Testis (tissue), 3 donors: Measurements from ENCODE around the gene FAM234A. TPM values are rescaled to one million over a fixed set of nuclear protein-coding genes. Genes with fewer than 3 reads are reported as not detected.

ENCODE experiments used
- DNase-seq: peaks from one replicate; pipeline ENCODE4 v3.0.0-alpha.2; 2019
- H3K27ac ChIP-seq, 2 donors: fragments of 200-600 bp; sonication (generic); one replicate each; pipeline ENCODE4 v1.5.1; 2019
- H3K27me3 ChIP-seq: fragments of 200-600 bp; sonication (generic); one replicate; pipeline ENCODE4 v1.5.1; 2019
- H3K36me3 ChIP-seq: fragments of 200-600 bp; sonication (generic); one replicate; pipeline ENCODE4 v1.5.1; 2017; ENCODE audit warnings: low read depth; ENCODE audit errors: missing control alignments
- H3K4me1 ChIP-seq: fragments of 200-600 bp; sonication (generic); one replicate; pipeline ENCODE4 v1.5.1; 2019
- H3K4me3 ChIP-seq, 2 donors: fragments of 200-600 bp; sonication (generic); one replicate each; pipeline ENCODE4 v1.5.1; 2017 to 2019
- H3K9me3 ChIP-seq: fragments of 200-600 bp; sonication (generic); one replicate; pipeline ENCODE4 v1.5.1; 2017
- CTCF ChIP-seq, 3 experiments: fragments of 450-650 bp in 2 of 3; fragments of 200-600 bp in 1 of 3; sonication (generic) in 1 of 3; IDR thresholded peaks; one replicate each; pipeline ENCODE4 v1.5.1; 2016 to 2019; ENCODE audit warnings: antibody characterized with exemption in 3 of 3, mild to moderate bottlenecking in 2 of 3, moderate library complexity in 1 of 3
- POLR2A ChIP-seq: fragments of 450-650 bp; IDR thresholded peaks from one replicate; pipeline ENCODE4 v1.6.1; 2017; ENCODE audit warnings: antibody characterized with exemption, mild to moderate bottlenecking, moderate library complexity
- WGBS, 2 donors: methylation state at CpG; one replicate each; pipeline ENCODE4 v1.1.5; 2018; 5-methylcytosine and 5-hydroxymethylcytosine counted together
- intact Hi-C: fragments of 100-400 bp; cut with DNase I; formaldehyde crosslinking; loops from one replicate; pipeline ENCODE4 v1.15.1; 2023; ENCODE audit warnings: low total_unique reads
- polyA plus RNA-seq: library from polyadenylated mRNA; stranded (reverse); fragments of 350-450 nt; fragmentation: Illumina TruSeq; extraction: RNeasy Lipid Tissue Mini Kit (QIAGEN cat#74804); gene quantifications from one replicate; pipeline ENCODE4 v1.2.3, GENCODE V29; 2014; ENCODE audit warnings: low read depth, low replicate concordance; ENCODE audit not compliant: insufficient read depth
- total RNA-seq, 2 donors: library from RNA; depleted of rRNA; stranded (reverse); fragments of >200 nt; gene quantifications; one replicate each; pipeline ENCODE4 v1.2.3, GENCODE V29; 2016

Gene FAM234A
- total and polyA plus RNA-seq, 3 donors from 2014 or later, result 89.7 to 168 (median 151) TPM

- WGBS, 2 donors, result 97% methylated on average over 50 of the region's 50 CpGs; no CpG with 5 or more reads in 1 of the 2 donors
- no peaks in the 10 kb centered on the region for H3K36me3 ChIP-seq
- intact Hi-C loops, result no loop called here
Observed at GRCh38 chr16:290681-291405, 56.2 kb downstream of the FAM234A start.

GRCh38 chr16:291539-291938, 56.9 kb downstream of the FAM234A start:
- no peaks in the 10 kb centered on the region for H3K27me3 ChIP-seq
- no peaks in the 10 kb centered on the region for H3K36me3 ChIP-seq
- H3K27ac ChIP-seq, result no peak overlapping the region
- 96% methylated on average over 17 of the region's 17 CpGs for WGBS, 2 donors
- DNase-seq, result no peak
- no peaks in the 10 kb centered on the region for H3K4me1 ChIP-seq
- H3K9me3 ChIP-seq, result no peaks in the 10 kb centered on the region
- H3K4me3 ChIP-seq, result no peak overlapping the region
- intact Hi-C loops, result no loop called here
- no peak for TF ChIP-seq CTCF (IDR thresholded peaks at IDR 0.05)
- no peak for TF ChIP-seq POLR2A

More at GRCh38 chr16:290681-291405, 56.2 kb downstream of the FAM234A start:
- no peak for TF ChIP-seq POLR2A
- TF ChIP-seq CTCF (IDR thresholded peaks at IDR 0.05), result no peak
- Histone ChIP-seq H3K9me3 (no peaks in the 10 kb centered on the region), H3K27me3 (no peaks in the 10 kb centered on the region), H3K4me3 (no peak overlapping the region), H3K4me1 (no peaks in the 10 kb centered on the region), H3K27ac (no peak overlapping the region)
- DNase-seq, result no peak

- DNase-seq, result no peak
- Histone ChIP-seq H3K4me1 (no peaks in the 10 kb centered on the region), H3K36me3 (no peaks in the 10 kb centered on the region), H3K27ac (no peak overlapping the region), H3K9me3 (no peaks in the 10 kb centered on the region), H3K4me3 (no peak overlapping the region), H3K27me3 (no peaks in the 10 kb centered on the region)
- intact Hi-C loops, result no loop called here
- TF ChIP-seq CTCF (IDR thresholded peaks at IDR 0.05) (no peak), POLR2A (no peak)
- WGBS, 2 donors, result 92 to 95% methylated on average over 24 to 32 of the region's 32 CpGs
Observed at GRCh38 chr16:293043-293775, 58.6 kb downstream of the FAM234A start.

- Histone ChIP-seq H3K27ac (no peak overlapping the region), H3K27me3 (no peaks in the 10 kb centered on the region), H3K36me3 (no peaks in the 10 kb centered on the region), H3K9me3 (no peaks in the 10 kb centered on the region), H3K4me3 (no peak overlapping the region), H3K4me1 (no peaks in the 10 kb centered on the region)
- WGBS, 2 donors, result 96% methylated on average over 14 of the region's 14 CpGs; no CpG with 5 or more reads in 1 of the 2 donors
- TF ChIP-seq CTCF (IDR thresholded peaks at IDR 0.05) (no peak), POLR2A (no peak)
- no peak for DNase-seq
- intact Hi-C loops, result no loop called here
Observed at GRCh38 chr16:296276-296675, 61.7 kb downstream of the FAM234A start.
